Adrenal gland (tissue), 5 donors: ENCODE data around the gene ZDHHC16.

Experiments
- POLR2A ChIP-seq, 2 donors: fragments of 450-650 bp; IDR thresholded peaks; one replicate each; pipeline ENCODE4 v1.6.1; 2017; ENCODE audit warnings: antibody characterized with exemption in 2 of 2, mild to moderate bottlenecking in 2 of 2, moderate library complexity in 1 of 2
- TF ChIP-seq, protein P1 (sequence below), 6 experiments: fragments of 450-650 bp in 4 of 6; fragments of 200-600 bp in 2 of 6; sonication (generic) in 1 of 6; IDR thresholded peaks; 1 replicate in 5 of 6; 2 replicates in 1 of 6; pipeline versions ENCODE4 v1.5.1 to v1.8.0; 2016 to 2021; ENCODE audit warnings: antibody characterized with exemption in 6 of 6, mild to moderate bottlenecking in 2 of 6, moderate library complexity in 1 of 6
- donor health status: DM: no; HTN: no; CAD: no.

DNA sequence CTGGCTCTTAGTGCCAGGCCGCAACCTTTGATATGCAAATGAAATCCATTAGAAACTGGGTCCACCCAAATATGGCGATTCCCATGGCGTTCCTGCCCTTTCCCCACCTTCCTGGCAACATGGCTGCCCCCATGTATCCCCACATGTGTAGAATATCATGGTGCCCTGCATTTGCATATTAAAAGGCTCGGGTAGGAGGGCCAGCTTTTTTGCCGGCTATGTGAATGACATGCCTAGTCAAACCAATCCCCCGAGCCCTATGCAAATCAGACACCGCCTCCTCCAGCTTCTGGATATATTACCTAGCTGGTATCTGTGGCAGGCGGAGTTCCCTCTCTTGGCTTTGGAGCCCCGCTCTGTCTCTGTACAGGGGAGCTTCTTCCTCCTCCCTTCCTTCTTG, 34.0 kb downstream of the ZDHHC16 start:
- TF ChIP-seq POLR2A (IDR thresholded peaks at IDR 0.05) = no peak
- TF ChIP-seq, protein P1, sequence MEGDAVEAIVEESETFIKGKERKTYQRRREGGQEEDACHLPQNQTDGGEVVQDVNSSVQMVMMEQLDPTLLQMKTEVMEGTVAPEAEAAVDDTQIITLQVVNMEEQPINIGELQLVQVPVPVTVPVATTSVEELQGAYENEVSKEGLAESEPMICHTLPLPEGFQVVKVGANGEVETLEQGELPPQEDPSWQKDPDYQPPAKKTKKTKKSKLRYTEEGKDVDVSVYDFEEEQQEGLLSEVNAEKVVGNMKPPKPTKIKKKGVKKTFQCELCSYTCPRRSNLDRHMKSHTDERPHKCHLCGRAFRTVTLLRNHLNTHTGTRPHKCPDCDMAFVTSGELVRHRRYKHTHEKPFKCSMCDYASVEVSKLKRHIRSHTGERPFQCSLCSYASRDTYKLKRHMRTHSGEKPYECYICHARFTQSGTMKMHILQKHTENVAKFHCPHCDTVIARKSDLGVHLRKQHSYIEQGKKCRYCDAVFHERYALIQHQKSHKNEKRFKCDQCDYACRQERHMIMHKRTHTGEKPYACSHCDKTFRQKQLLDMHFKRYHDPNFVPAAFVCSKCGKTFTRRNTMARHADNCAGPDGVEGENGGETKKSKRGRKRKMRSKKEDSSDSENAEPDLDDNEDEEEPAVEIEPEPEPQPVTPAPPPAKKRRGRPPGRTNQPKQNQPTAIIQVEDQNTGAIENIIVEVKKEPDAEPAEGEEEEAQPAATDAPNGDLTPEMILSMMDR (IDR thresholded peaks at IDR 0.05) = no peak
